ENCODE measurements around the gene IFIT1.
"Not testable (repeated sequence)": the region's sequence is repeated elsewhere in the genome, so short reads cannot be mapped to it uniquely, and the experiment has no call there.

DNA sequence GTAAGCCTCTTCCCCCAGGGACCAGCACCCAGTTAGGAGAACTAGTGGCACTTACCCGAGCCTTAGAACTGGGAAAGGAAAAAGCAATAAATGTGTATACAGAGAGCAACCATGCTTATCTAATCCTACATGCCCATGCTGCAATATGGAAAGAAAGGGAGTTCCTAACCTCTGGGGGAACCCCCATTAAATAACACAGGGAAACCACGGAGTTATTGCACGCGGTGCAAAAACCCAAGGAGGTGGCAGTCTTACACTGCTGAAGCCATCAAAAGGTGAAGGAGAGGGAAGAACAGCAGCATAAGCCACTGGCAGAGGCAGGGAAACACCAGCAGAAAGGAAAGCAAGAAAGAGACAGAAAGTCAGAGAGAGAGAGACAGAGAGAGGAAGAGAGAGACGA, 18.1 kb downstream of the IFIT1 start:
- TF ChIP-seq, protein P1, sequence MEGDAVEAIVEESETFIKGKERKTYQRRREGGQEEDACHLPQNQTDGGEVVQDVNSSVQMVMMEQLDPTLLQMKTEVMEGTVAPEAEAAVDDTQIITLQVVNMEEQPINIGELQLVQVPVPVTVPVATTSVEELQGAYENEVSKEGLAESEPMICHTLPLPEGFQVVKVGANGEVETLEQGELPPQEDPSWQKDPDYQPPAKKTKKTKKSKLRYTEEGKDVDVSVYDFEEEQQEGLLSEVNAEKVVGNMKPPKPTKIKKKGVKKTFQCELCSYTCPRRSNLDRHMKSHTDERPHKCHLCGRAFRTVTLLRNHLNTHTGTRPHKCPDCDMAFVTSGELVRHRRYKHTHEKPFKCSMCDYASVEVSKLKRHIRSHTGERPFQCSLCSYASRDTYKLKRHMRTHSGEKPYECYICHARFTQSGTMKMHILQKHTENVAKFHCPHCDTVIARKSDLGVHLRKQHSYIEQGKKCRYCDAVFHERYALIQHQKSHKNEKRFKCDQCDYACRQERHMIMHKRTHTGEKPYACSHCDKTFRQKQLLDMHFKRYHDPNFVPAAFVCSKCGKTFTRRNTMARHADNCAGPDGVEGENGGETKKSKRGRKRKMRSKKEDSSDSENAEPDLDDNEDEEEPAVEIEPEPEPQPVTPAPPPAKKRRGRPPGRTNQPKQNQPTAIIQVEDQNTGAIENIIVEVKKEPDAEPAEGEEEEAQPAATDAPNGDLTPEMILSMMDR (IDR thresholded peaks at IDR 0.05; ENCODE audit: low read depth, low read length), result not testable (repeated sequence)
- not testable (repeated sequence) for TF ChIP-seq POLR2A (IDR thresholded peaks at IDR 0.05; ENCODE audit: extremely low read depth, insufficient read length); MYC (IDR thresholded peaks at IDR 0.05; ENCODE audit: low read depth, low read length)
- TF ChIP-seq, protein P2, sequence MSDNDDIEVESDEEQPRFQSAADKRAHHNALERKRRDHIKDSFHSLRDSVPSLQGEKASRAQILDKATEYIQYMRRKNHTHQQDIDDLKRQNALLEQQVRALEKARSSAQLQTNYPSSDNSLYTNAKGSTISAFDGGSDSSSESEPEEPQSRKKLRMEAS (IDR thresholded peaks at IDR 0.05; ENCODE audit: low read depth, low read length), result not testable (repeated sequence)

All from NB4 (cell line).